Gastrocnemius medialis (tissue), 4 donors: Measurements from ENCODE around the gene C1orf35.

Experiments
- POLR2A ChIP-seq, 2 donors: fragments of 450-650 bp; IDR thresholded peaks; one replicate each; pipeline ENCODE4 v1.6.1; 2017; ENCODE audit warnings: antibody characterized with exemption in 2 of 2, mild to moderate bottlenecking in 2 of 2, moderate library complexity in 2 of 2
- TF ChIP-seq, protein P1 (sequence below), 5 experiments: fragments of 450-650 bp in 3 of 5; fragments of 200-600 bp in 2 of 5; sonication (generic) in 2 of 5; IDR thresholded peaks in 4 of 5; conservative IDR thresholded peaks in 1 of 5; 1 replicate in 4 of 5; 2 replicates in 1 of 5; pipeline ENCODE4 v1.5.1; 2016 to 2019; ENCODE audit warnings: antibody characterized with exemption in 5 of 5, mild to moderate bottlenecking in 3 of 5, moderate library complexity in 3 of 5

DNA sequence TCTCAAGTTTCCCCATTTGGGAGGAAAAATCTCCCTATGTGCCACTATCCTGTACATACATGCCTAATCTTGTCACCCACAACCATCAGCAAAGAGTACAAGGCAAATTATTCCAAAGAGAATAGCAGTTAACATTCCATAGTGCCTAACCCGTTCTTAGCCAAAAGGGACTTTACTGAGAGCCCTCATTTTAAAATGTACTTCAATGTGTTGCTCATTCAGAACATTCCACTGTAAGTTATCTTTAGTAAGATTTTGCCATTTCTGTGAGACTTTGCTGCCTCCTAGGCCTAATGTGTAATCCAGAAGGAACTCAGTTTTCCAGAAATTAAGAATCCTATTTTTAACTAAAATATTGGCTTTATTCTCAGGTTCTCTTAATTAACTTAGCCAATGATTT lies 17.2 kb upstream of the C1orf35 start:
- no peak for TF ChIP-seq POLR2A (IDR thresholded peaks at IDR 0.05)
- TF ChIP-seq, protein P1, sequence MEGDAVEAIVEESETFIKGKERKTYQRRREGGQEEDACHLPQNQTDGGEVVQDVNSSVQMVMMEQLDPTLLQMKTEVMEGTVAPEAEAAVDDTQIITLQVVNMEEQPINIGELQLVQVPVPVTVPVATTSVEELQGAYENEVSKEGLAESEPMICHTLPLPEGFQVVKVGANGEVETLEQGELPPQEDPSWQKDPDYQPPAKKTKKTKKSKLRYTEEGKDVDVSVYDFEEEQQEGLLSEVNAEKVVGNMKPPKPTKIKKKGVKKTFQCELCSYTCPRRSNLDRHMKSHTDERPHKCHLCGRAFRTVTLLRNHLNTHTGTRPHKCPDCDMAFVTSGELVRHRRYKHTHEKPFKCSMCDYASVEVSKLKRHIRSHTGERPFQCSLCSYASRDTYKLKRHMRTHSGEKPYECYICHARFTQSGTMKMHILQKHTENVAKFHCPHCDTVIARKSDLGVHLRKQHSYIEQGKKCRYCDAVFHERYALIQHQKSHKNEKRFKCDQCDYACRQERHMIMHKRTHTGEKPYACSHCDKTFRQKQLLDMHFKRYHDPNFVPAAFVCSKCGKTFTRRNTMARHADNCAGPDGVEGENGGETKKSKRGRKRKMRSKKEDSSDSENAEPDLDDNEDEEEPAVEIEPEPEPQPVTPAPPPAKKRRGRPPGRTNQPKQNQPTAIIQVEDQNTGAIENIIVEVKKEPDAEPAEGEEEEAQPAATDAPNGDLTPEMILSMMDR (IDR thresholded peaks at IDR 0.05 in 4 of 5, conservative IDR thresholded peaks at IDR 0.05 in 1 of 5), result no peak
